Muscle layer of colon (tissue), 2 donors: ENCODE results near the gene SULT1A3.

Experiments used
- H3K27ac ChIP-seq: one replicate; pipeline ENCODE4 v1.7.0; 2013; ENCODE audit warnings: low read depth, mild to moderate bottlenecking, low read length, moderate library complexity
- H3K27me3 ChIP-seq, 2 donors: one replicate each; pipeline ENCODE4 v1.7.0; 2013; ENCODE audit warnings: low read length in 2 of 2, mild to moderate bottlenecking in 2 of 2; ENCODE audit not compliant: insufficient read depth in 2 of 2, control insufficient read depth in 1 of 2
- H3K36me3 ChIP-seq: one replicate; pipeline ENCODE4 v1.7.0; 2013; ENCODE audit warnings: mild to moderate bottlenecking, low read length; ENCODE audit not compliant: insufficient read depth
- H3K4me1 ChIP-seq: one replicate; pipeline ENCODE4 v1.7.0; 2013; ENCODE audit warnings: mild to moderate bottlenecking, low read length; ENCODE audit not compliant: insufficient read depth
- H3K4me3 ChIP-seq, 2 donors: one replicate each; pipeline ENCODE4 v1.7.0; 2013; ENCODE audit warnings: low read length in 2 of 2, low read depth in 1 of 2, mild to moderate bottlenecking in 1 of 2, moderate library complexity in 1 of 2
- H3K9ac ChIP-seq: one replicate; pipeline ENCODE4 v1.7.0; 2013; ENCODE audit warnings: low read length
- H3K9me3 ChIP-seq: one replicate; pipeline ENCODE4 v1.7.0; 2013; ENCODE audit warnings: mild to moderate bottlenecking, low read length
- donor health status: abdominal sarcoma.
- donor health status: Adenocarcinoma of cecum.

SULT1A3 gene

GRCh38 chr16:30179195-30179594 lies 19.9 kb upstream of the SULT1A3 start:
- H3K9me3 ChIP-seq: no peaks in the 10 kb centered on the region
- no peak overlapping the region for H3K27ac ChIP-seq
- H3K36me3 ChIP-seq: no peaks in the 10 kb centered on the region

DNA sequence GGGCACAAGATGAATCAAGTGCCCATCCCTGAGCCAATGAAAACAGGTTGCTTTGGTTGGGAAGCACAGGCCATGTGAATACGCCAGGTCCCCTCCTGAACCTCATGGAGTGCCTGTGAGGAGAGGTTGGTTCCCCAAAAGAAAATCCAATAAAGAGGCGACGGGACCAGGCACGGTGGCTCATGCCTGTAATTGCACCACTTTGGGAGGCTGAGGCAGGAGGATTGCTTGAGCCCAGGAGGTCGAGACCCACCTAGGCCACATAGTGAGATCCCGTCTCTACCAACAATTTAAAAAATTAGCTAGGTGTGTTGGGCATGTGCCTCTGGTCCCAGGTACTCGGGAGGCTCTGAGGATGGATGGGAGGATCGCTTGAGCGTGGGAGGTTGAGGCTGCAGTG lies 19.1 kb upstream of the SULT1A3 start:
- Histone ChIP-seq H3K4me3 (no peak overlapping the region), H3K9ac (no peak overlapping the region), H3K36me3 (no peaks in the 10 kb centered on the region), H3K9me3 (no peaks in the 10 kb centered on the region), H3K4me1 (no peaks in the 10 kb centered on the region), H3K27ac (no peak overlapping the region), H3K27me3 (no peaks in the 10 kb centered on the region)

More at GRCh38 chr16:30179195-30179594, 19.9 kb upstream of the SULT1A3 start:
- Histone ChIP-seq H3K9ac (no peak overlapping the region), H3K4me1 (no peaks in the 10 kb centered on the region), H3K4me3 (no peak overlapping the region), H3K27me3 (no peaks in the 10 kb centered on the region)

DNA sequence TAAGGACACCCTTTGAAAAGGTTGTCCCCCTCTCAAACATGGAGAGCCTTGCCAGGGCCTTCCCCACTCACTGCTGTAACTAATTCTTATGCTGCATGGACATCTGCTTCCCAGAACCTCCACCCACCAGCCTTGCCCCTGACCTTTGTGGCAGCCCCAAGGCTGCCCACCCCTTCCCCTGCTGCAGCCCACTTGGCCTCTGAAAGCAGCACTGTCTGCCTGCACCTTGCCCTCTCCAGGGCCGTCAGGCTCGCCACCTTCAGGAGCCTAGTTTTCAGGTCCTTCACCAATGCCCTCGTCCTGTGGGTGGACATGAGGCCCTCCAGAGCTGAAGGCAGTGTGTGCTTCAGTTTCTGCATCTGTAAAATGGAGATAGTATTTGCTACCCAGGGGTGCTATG lies 18.3 kb upstream of the SULT1A3 start:
- Histone ChIP-seq H3K27ac (no peak overlapping the region), H3K9ac (no peak overlapping the region), H3K27me3 (no peaks in the 10 kb centered on the region), H3K36me3 (no peaks in the 10 kb centered on the region), H3K4me1 (no peaks in the 10 kb centered on the region), H3K9me3 (no peaks in the 10 kb centered on the region), H3K4me3 (no peak overlapping the region)

GRCh38 chr16:30183233-30184095 lies 15.6 kb upstream of the SULT1A3 start, which contains the start of gene CORO1A:
Gene CORO1A (plus strand): TSS chr16:30183602. CDS start chr16:30185210, 1,608 bp downstream.
- peak within 1 kb of the TSS; percentile 75 for H3K27ac ChIP-seq
- H3K36me3 ChIP-seq: no peaks in the 10 kb centered on the region
- no peaks in the 10 kb centered on the region for H3K27me3 ChIP-seq
- peak within 1 kb of the TSS; percentile 28 for H3K9ac ChIP-seq
- no peaks in the 10 kb centered on the region for H3K9me3 ChIP-seq
- H3K4me3 ChIP-seq: peak within 1 kb of the TSS; percentile 45 to 50
- H3K4me1 ChIP-seq: no peaks in the 10 kb centered on the region

DNA sequence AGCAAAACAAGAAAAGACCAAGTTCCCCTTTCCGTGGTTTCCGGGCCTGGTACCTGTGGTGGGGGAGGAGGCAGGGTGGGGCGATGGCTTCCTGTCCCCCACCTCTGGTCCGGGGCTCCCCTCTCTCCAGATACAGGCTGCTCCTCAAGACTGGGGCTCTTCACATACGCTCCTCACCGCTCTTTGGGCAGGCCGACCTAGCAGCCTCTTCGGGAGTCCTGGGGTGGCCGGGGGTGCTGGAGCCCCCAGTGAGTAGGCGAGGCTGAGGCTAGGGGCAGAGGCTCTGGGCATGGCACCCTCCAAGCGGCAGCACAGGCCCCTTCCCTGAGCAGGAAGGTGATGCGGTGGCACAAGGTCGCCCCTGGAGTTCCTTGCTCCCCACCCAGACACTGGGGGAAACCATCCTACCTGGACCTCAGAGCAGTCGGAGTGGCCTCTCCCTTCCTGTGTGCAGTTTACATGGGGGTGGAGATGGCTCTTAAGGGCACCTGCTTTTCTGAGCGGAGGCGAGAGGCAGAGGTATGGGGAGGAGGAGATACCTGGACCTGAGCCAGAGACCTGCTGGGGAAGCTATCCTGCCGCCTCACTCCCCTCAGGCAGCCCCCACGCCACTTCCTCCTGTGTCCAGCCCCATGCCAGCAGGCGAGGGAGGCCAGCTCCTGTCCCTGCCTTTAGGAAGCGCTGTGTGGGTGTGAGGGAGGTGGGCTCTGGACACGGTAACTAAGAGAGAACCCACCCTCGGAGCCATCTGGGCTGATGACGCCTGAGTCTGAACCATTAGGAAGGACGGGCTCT lies 14.8 kb upstream of the SULT1A3 start:
- H3K27ac ChIP-seq: no peak overlapping the region
- no peak overlapping the region for H3K9ac ChIP-seq
- no peaks in the 10 kb centered on the region for H3K9me3 ChIP-seq
- peak overlapping the region in 1 of 2 donors; percentile 32 for H3K4me3 ChIP-seq
- no peaks in the 10 kb centered on the region for H3K27me3 ChIP-seq
- no peaks in the 10 kb centered on the region for H3K36me3 ChIP-seq
- no peaks in the 10 kb centered on the region for H3K4me1 ChIP-seq

DNA sequence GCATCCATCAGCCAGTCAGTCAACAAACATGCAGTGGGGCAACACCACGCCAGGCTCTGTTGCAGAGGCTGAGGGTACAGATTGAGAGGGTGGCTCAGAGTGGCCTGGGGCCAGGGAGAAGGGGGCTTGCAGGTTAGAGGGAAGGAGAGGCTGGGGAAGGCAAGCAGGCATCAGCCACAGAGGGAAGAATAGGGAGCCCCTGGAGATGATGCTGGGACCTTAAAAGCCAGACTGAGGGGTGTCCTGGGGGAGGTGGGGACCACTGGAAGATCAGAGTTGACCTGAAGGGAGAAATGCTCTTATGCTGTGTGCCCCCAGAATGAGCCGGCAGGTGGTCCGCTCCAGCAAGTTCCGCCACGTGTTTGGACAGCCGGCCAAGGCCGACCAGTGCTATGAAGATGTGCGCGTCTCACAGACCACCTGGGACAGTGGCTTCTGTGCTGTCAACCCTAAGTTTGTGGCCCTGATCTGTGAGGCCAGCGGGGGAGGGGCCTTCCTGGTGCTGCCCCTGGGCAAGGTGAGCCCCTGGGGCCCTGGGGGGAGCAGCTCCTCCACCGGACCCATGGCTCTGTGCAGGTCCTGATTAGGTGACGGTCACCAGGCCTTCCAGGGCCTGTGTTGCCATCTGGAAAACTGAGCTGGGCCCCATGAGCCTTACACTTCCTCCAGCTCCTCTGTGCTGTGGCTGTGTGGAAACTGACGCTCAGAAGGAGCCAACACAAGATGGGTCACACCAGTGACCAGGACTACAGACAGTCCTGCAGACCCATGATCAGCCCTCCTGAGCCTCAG lies 14.0 kb upstream of the SULT1A3 start:
- H3K4me1 ChIP-seq: no peaks in the 10 kb centered on the region
- H3K4me3 ChIP-seq: no peak overlapping the region
- H3K27me3 ChIP-seq: no peaks in the 10 kb centered on the region
- H3K9ac ChIP-seq: no peak overlapping the region
- no peaks in the 10 kb centered on the region for H3K36me3 ChIP-seq
- no peak overlapping the region for H3K27ac ChIP-seq
- no peaks in the 10 kb centered on the region for H3K9me3 ChIP-seq

DNA sequence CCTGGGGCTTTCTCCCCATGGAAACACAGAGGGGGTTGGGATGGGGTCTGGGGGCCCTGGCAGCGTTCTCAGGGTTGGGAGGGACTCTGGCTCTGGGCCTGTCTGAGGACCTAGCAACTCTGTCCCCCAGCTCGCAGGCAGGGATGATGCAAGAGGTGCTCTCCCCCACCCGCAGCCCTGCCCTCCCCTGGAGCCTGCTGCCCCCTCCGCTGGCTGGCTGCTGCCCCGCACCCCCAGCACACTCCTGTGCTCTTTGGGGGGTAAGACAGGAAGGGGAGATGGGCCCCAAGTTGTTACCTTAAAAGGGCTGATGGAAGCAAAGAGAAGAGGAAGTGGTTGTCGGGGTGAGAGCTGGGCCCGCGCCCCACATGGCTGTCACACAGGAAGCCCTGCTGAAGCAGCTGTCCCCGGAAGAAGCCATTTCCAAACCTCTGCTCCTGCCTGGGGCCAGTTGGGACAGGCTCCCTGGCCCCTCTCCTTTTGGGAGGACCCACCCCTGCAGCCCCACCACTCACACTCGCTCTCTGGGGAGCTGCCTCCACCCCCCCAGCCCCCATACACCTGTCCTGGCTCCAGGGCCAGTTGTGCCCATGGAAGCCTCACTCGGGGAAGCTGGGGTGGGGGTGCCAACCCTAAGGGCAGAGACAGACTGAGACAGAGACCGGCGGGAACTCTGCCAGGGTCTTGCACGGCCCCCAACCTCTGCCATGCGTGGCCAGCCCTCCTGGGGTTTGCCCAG lies 13.2 kb upstream of the SULT1A3 start:
- no peak overlapping the region for H3K4me3 ChIP-seq
- H3K27ac ChIP-seq: no peak overlapping the region
- H3K9ac ChIP-seq: no peak overlapping the region

DNA sequence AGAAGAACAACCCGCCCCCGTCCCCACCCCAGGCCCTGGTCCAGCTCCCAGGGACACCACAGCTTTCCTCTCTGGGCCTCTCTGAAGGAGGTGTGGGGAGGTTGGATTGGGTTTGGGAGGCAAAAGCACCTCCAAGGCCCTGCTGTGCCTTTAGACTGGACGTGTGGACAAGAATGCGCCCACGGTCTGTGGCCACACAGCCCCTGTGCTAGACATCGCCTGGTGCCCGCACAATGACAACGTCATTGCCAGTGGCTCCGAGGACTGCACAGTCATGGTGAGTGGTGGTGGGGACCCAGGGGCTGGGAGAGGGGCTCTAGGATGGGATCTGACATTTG lies 12.6 kb upstream of the SULT1A3 start:
- no peak overlapping the region for H3K4me3 ChIP-seq
- H3K36me3 ChIP-seq: no peaks in the 10 kb centered on the region
- no peak overlapping the region for H3K9ac ChIP-seq
- H3K27ac ChIP-seq: no peak overlapping the region
- no peaks in the 10 kb centered on the region for H3K4me1 ChIP-seq
- H3K27me3 ChIP-seq: no peaks in the 10 kb centered on the region
- H3K9me3 ChIP-seq: no peaks in the 10 kb centered on the region

More for the DNA sequence above, 13.2 kb upstream of the SULT1A3 start:
- H3K4me1 ChIP-seq: no peaks in the 10 kb centered on the region
- no peaks in the 10 kb centered on the region for H3K36me3 ChIP-seq
- no peaks in the 10 kb centered on the region for H3K27me3 ChIP-seq
- H3K9me3 ChIP-seq: no peaks in the 10 kb centered on the region

GRCh38 chr16:30186782-30187555 lies 12.1 kb upstream of the SULT1A3 start:
- H3K4me1 ChIP-seq: no peaks in the 10 kb centered on the region
- H3K9ac ChIP-seq: no peak overlapping the region
- no peak overlapping the region for H3K27ac ChIP-seq
- H3K4me3 ChIP-seq: no peak overlapping the region
- no peaks in the 10 kb centered on the region for H3K9me3 ChIP-seq
- H3K36me3 ChIP-seq: no peaks in the 10 kb centered on the region
- no peaks in the 10 kb centered on the region for H3K27me3 ChIP-seq

- no peaks in the 10 kb centered on the region for H3K27me3 ChIP-seq
- H3K27ac ChIP-seq: no peak overlapping the region
- H3K36me3 ChIP-seq: no peaks in the 10 kb centered on the region
- H3K4me1 ChIP-seq: no peaks in the 10 kb centered on the region
- H3K9me3 ChIP-seq: no peaks in the 10 kb centered on the region
- H3K9ac ChIP-seq: no peak overlapping the region
- H3K4me3 ChIP-seq: no peak overlapping the region
These were observed 11.5 kb upstream of the SULT1A3 start for GRCh38 chr16:30187556-30187865.
